Lung (tissue), 12 donors: ENCODE results near the gene LDLRAD2. TPM values are rescaled to one million over a fixed set of nuclear protein-coding genes. Genes with fewer than 3 reads are reported as not detected.
"Not testable (repeated sequence)": the region's sequence is repeated elsewhere in the genome, so short reads cannot be mapped to it uniquely, and the experiment has no call there.

Experiments used
- ATAC-seq: fragments of 200-7000 bp; cut with Tn5 transposase; one replicate; pipeline ENCODE4 v1.9.1; 2020; ENCODE audit warnings: moderate number of reproducible peaks; ENCODE audit not compliant: insufficient read depth, low FRiP score
- DNase-seq, 3 donors: peaks; one replicate each; pipeline ENCODE4 v3.0.0-alpha.2; 2013 to 2017
- H3K27ac ChIP-seq, 2 donors: one replicate each; pipeline ENCODE4 v1.5.1; 2013; ENCODE audit warnings: mild to moderate bottlenecking in 2 of 2, moderate library complexity in 2 of 2, control low read depth in 1 of 2, inconsistent platforms in 1 of 2, low read depth in 1 of 2, low read length in 1 of 2
- H3K27me3 ChIP-seq, 3 donors: one replicate each; pipeline ENCODE4 v1.5.1; 2013; ENCODE audit warnings: low read length in 2 of 3; ENCODE audit not compliant: control insufficient read depth in 3 of 3, insufficient read depth in 3 of 3
- H3K36me3 ChIP-seq, 4 donors: one replicate each; pipeline ENCODE4 v1.5.1; 2013; ENCODE audit warnings: low read length in 4 of 4, mild to moderate bottlenecking in 1 of 4, moderate library complexity in 1 of 4; ENCODE audit not compliant: control insufficient read depth in 4 of 4, insufficient read depth in 4 of 4
- H3K4me1 ChIP-seq, 5 donors: one replicate each; pipeline ENCODE4 v1.5.1; 2013; ENCODE audit warnings: low read length in 5 of 5, mild to moderate bottlenecking in 2 of 5, moderate library complexity in 1 of 5; ENCODE audit not compliant: control insufficient read depth in 5 of 5, insufficient read depth in 5 of 5
- H3K4me3 ChIP-seq: one replicate; pipeline ENCODE4 v1.5.1; 2013; ENCODE audit warnings: mild to moderate bottlenecking, control low read depth, moderate library complexity
- H3K9ac ChIP-seq, 2 donors: one replicate each; pipeline ENCODE4 v1.5.1; 2013; ENCODE audit warnings: low read length in 2 of 2, control low read depth in 1 of 2; ENCODE audit not compliant: insufficient read depth in 1 of 2
- H3K9me3 ChIP-seq, 4 donors: one replicate each; pipeline ENCODE4 v1.5.1; 2013; ENCODE audit warnings: low read length in 3 of 4, mild to moderate bottlenecking in 1 of 4, moderate library complexity in 1 of 4; ENCODE audit not compliant: control insufficient read depth in 4 of 4, insufficient read depth in 3 of 4
- CTCF ChIP-seq: IDR thresholded peaks from 2 replicates; pipeline ENCODE4 v1.5.1; 2012; ENCODE audit warnings: mild to moderate bottlenecking; ENCODE audit errors: control extremely low read depth, extremely low read depth
- WGBS, 2 donors: extraction: QIAGEN DNeasy Blood & Tissue Kit; methylation state at CpG; one replicate each; pipeline ENCODE4 v1.1.7; 2013; 5-methylcytosine and 5-hydroxymethylcytosine counted together
- polyA plus RNA-seq, 2 donors: library from polyadenylated mRNA; stranded (reverse); fragments of 200-250 nt; gene quantifications; one replicate each; pipeline ENCODE4 v1.2.1, GENCODE V29; 2013
- total RNA-seq, 2 donors: library from RNA; depleted of rRNA in 1 of 2; stranded (reverse); fragments of >200 nt in 1 of 2; gene quantifications; one replicate each; pipeline ENCODE4 v1.2.1, GENCODE V29; 2014 to 2021
- donor health status: control.
- donor health status: control.
- donor health status: Bipolar disorder and iron deficiency.
- donor health status: healthy.
- donor health status: DM: yes; HTN: yes; CAD: no.

Gene LDLRAD2
- total and polyA plus RNA-seq, 4 donors, result 0.20 to 2.8 (median 0.54) TPM

- H3K4me1 ChIP-seq, result peaks cover 0 to 14% (median 8%) of the 10 kb centered on the region in 5 donors
- H3K36me3 ChIP-seq, result no peaks in the 10 kb centered on the region
- no peak overlapping the region for H3K9ac ChIP-seq
- no peak overlapping the region for H3K4me3 ChIP-seq
- peak overlapping the region in 1 of 2 donors; percentile 86 for H3K27ac ChIP-seq
- H3K9me3 ChIP-seq, result no peaks in the 10 kb centered on the region
- DNase-seq, result peak in 2 of 3 donors; percentile 48 to 52
- no peaks in the 10 kb centered on the region for H3K27me3 ChIP-seq
- TF ChIP-seq CTCF, result no peak
- 51 to 59% methylated on average over 13 of the region's 13 CpGs for WGBS, 2 donors
- peak; percentile 49 for ATAC-seq
Measured at GRCh38 chr1:21764615-21765423, 47.2 kb upstream of the LDLRAD2 start.

- no peak for TF ChIP-seq CTCF
- 87 to 92% methylated on average over 4 of the region's 4 CpGs for WGBS, 2 donors
- Histone ChIP-seq H3K27me3 (no peaks in the 10 kb centered on the region), H3K4me1 (peaks cover 0 to 14% (median 8%) of the 10 kb centered on the region in 5 donors), H3K4me3 (no peak overlapping the region), H3K9me3 (no peaks in the 10 kb centered on the region), H3K9ac (no peak overlapping the region), H3K36me3 (no peaks in the 10 kb centered on the region), H3K27ac (no peak overlapping the region)
- DNase-seq, result no peak
- ATAC-seq, result no peak
Measured at GRCh38 chr1:21766210-21766609, 45.9 kb upstream of the LDLRAD2 start.

GRCh38 chr1:21767106-21767505 lies 45.0 kb upstream of the LDLRAD2 start:
- ATAC-seq, DNase-seq, H3K9me3 ChIP-seq, H3K36me3 ChIP-seq, H3K9ac ChIP-seq, H3K27me3 ChIP-seq, H3K4me3 ChIP-seq, H3K27ac ChIP-seq: not testable (repeated sequence)
- WGBS, 2 donors, result 93 to 97% methylated on average over 8 of the region's 8 CpGs
- peaks cover 0 to 14% (median 8%) of the 10 kb centered on the region in 5 donors for H3K4me1 ChIP-seq

GRCh38 chr1:21770201-21770600 lies 41.9 kb upstream of the LDLRAD2 start:
- 95 to 100% methylated on average over 2 of the region's 2 CpGs for WGBS, 2 donors
- H3K4me1 ChIP-seq, result peaks cover 0 to 8% (median 0%) of the 10 kb centered on the region in 5 donors
- no peak for TF ChIP-seq CTCF
- ATAC-seq, result no peak
- no peaks in the 10 kb centered on the region for H3K9me3 ChIP-seq
- H3K4me3 ChIP-seq, result no peak overlapping the region
- H3K9ac ChIP-seq, result no peak overlapping the region
- DNase-seq, result no peak
- H3K36me3 ChIP-seq, result no peaks in the 10 kb centered on the region
- no peaks in the 10 kb centered on the region for H3K27me3 ChIP-seq
- H3K27ac ChIP-seq, result no peak overlapping the region

- not testable (repeated sequence) for H3K4me1 ChIP-seq, H3K4me3 ChIP-seq, H3K36me3 ChIP-seq, H3K9me3 ChIP-seq, H3K27ac ChIP-seq, DNase-seq, H3K27me3 ChIP-seq, H3K9ac ChIP-seq, ATAC-seq
- WGBS, 2 donors, result 90 to 98% methylated on average over 9 of the region's 9 CpGs
Measured at GRCh38 chr1:21770602-21771001, 41.5 kb upstream of the LDLRAD2 start.

- H3K36me3 ChIP-seq, ATAC-seq, H3K4me1 ChIP-seq, H3K27me3 ChIP-seq, H3K4me3 ChIP-seq, H3K9me3 ChIP-seq, H3K27ac ChIP-seq, DNase-seq, H3K9ac ChIP-seq: not testable (repeated sequence)
- WGBS, 2 donors, result 35 to 74% methylated on average over 10 of the region's 10 CpGs
Measured at GRCh38 chr1:21771672-21772071, 40.4 kb upstream of the LDLRAD2 start.
